NCI-H748 (cell line): ENCODE measurements around the gene TUBA1B.
A peak's percentile ranks its signal among the peaks of the same experiment; 100 is the strongest.
"Not testable (repeated sequence)": the region's sequence is repeated elsewhere in the genome, so short reads cannot be mapped to it uniquely, and the experiment has no call there.

Source experiments
- DNase-seq: peaks from one replicate; lab custom pipeline; 2025; ENCODE audit not compliant: unreplicated experiment; lab: John Stamatoyannopoulos, UW

The TUBA1B gene

GRCh38 chr12:49131051-49131893, at the start of gene TUBA1B:
Gene TUBA1B (minus strand): TSS chr12:49131395. CDS start chr12:49131300, 95 bp downstream.
- peak; percentile 96 for DNase-seq

GRCh38 chr12:49174218-49174617, 43.0 kb upstream of the TUBA1B start:
- DNase-seq: no peak

GRCh38 chr12:49170924-49171323, 39.7 kb upstream of the TUBA1B start:
- no peak for DNase-seq

GRCh38 chr12:49165114-49165513, 33.9 kb upstream of the TUBA1B start:
- no peak for DNase-seq

- DNase-seq: not testable (repeated sequence)
These were observed 30.7 kb upstream of the TUBA1B start for GRCh38 chr12:49161901-49162300.

- DNase-seq: no peak
These were observed 30.0 kb upstream of the TUBA1B start for GRCh38 chr12:49161092-49161795.

GRCh38 chr12:49160399-49160798, 29.2 kb upstream of the TUBA1B start:
- no peak for DNase-seq

GRCh38 chr12:49154221-49154620, 23.0 kb upstream of the TUBA1B start:
- DNase-seq: no peak

- no peak for DNase-seq
These were observed 16.2 kb upstream of the TUBA1B start for GRCh38 chr12:49147384-49147783.

GRCh38 chr12:49146406-49146805, 15.2 kb upstream of the TUBA1B start:
- DNase-seq: no peak

GRCh38 chr12:49144384-49144783, 13.2 kb upstream of the TUBA1B start:
- no peak for DNase-seq

- DNase-seq: no peak
These were observed 7.8 kb upstream of the TUBA1B start for GRCh38 chr12:49138999-49139398.

- no peak for DNase-seq
These were observed 7.4 kb upstream of the TUBA1B start for GRCh38 chr12:49138587-49138986.

- DNase-seq: no peak
These were observed 6.3 kb upstream of the TUBA1B start for GRCh38 chr12:49137476-49137875.

- not testable (repeated sequence) for DNase-seq
These were observed 5.8 kb upstream of the TUBA1B start for GRCh38 chr12:49136997-49137396.

GRCh38 chr12:49133590-49133989, 2.4 kb upstream of the TUBA1B start:
- DNase-seq: no peak

- peak; percentile 36 for DNase-seq
These were observed 1.8 kb upstream of the TUBA1B start for GRCh38 chr12:49133014-49133413.

GRCh38 chr12:49131894-49132461, 783 bp upstream of the TUBA1B start:
- peak; percentile 51 for DNase-seq

GRCh38 chr12:49130151-49131050, 794 bp downstream of the TUBA1B start:
- DNase-seq: peak; percentile 96

- DNase-seq: no peak
These were observed 1.7 kb downstream of the TUBA1B start for GRCh38 chr12:49129332-49130150.
